GM12878 (cell line): ENCODE data around the gene MCM3AP. TPM values are rescaled to one million over a fixed set of nuclear protein-coding genes. Genes with fewer than 3 reads are reported as not detected.
A peak's percentile ranks its signal among the peaks of the same experiment; 100 is the strongest.

Experiments
- ATAC-seq: fragments of 200-7000 bp; cut with Tn5 transposase; 3 replicates; pipeline ENCODE4 v1.9.1; 2020; ENCODE audit warnings: mild to moderate bottlenecking, moderate library complexity
- BruUV-seq: library from RNA; stranded (reverse); fragments of 400-500 nt; replicated peaks from 2 replicates; lab custom pipeline; 2021; lab: Mats Ljungman, UMichigan
- CTCF ChIA-PET: fragments of 300-600 bp; sonication (Branson Sonifier 250); formaldehyde crosslinking; extraction: SDS; loops from one replicate; lab custom pipeline; 2021; ENCODE audit warnings: inconsistent platforms; lab: Yijun Ruan, JAX
- POLR2A ChIA-PET: fragments of 350-600 bp; formaldehyde crosslinking; extraction: SDS; loops from one replicate; lab custom pipeline; 2021; ENCODE audit warnings: inconsistent platforms; lab: Charles Lee
- RAD21 ChIA-PET: fragments of 300-600 bp; sonication (Branson Sonifier 250); formaldehyde crosslinking; loops from one replicate; lab custom pipeline; 2023; ENCODE audit warnings: antibody characterized with exemption; ENCODE audit not compliant: unreplicated experiment; lab: Charles Lee
- SMC1A ChIA-PET: fragments of 300-600 bp; sonication (Branson Sonifier 250); formaldehyde crosslinking; loops from one replicate; lab custom pipeline; 2023; ENCODE audit not compliant: unreplicated experiment, uncharacterized antibody; lab: Charles Lee
- DNase-seq: peaks from one replicate; pipeline ENCODE4 v3.0.0-alpha.2; 2011; ENCODE audit warnings: low read depth, low spot score
- FAIRE-seq: peaks from 3 replicates; lab custom pipeline; 2011; peaks lifted over from hg19 to GRCh38; lab: Jason Lieb, UNC
- H2AFZ ChIP-seq: 2 replicates; pipeline ENCODE4 v1.6.0; 2011; ENCODE audit warnings: low read depth, low read length, control low read depth; ENCODE audit not compliant: control insufficient read depth
- H3K27ac ChIP-seq: 2 replicates; pipeline ENCODE4 v1.5.1; 2011; ENCODE audit warnings: control low read depth; ENCODE audit not compliant: control insufficient read depth, insufficient read depth
- H3K27me3 ChIP-seq, 2 experiments: replicated peaks in 1 of 2; 2 replicates each; pipeline versions ENCODE4 v1.6.0 to v1.6.1; 2011; ENCODE audit warnings: low read length in 1 of 2; ENCODE audit not compliant: control insufficient read depth in 2 of 2, insufficient read depth in 2 of 2
- H3K36me3 ChIP-seq, 2 experiments: 2 replicates each; pipeline ENCODE4 v1.5.1; 2011; ENCODE audit warnings: low read length in 1 of 2; ENCODE audit not compliant: control insufficient read depth in 2 of 2, insufficient read depth in 2 of 2
- H3K4me1 ChIP-seq: 2 replicates; pipeline ENCODE4 v1.6.1; 2011; ENCODE audit warnings: mild to moderate bottlenecking, low read length, moderate library complexity, mixed read lengths; ENCODE audit not compliant: control insufficient read depth, insufficient read depth
- H3K4me2 ChIP-seq: 2 replicates; pipeline ENCODE4 v1.6.0; 2011; ENCODE audit warnings: control low read depth; ENCODE audit not compliant: control insufficient read depth, insufficient read depth
- H3K4me3 ChIP-seq: fragments of 200-600 bp; sonication (generic); 2 replicates; pipeline ENCODE4 v1.5.1; 2016
- H3K79me2 ChIP-seq: 2 replicates; pipeline ENCODE4 v1.6.0; 2011; ENCODE audit warnings: low read length; ENCODE audit not compliant: control insufficient read depth, insufficient read depth
- H3K9ac ChIP-seq: 2 replicates; pipeline ENCODE4 v1.8.0; 2011; ENCODE audit warnings: low read length, control low read depth, mixed read lengths; ENCODE audit not compliant: control insufficient read depth, insufficient read depth
- H3K9me3 ChIP-seq: replicated peaks from 3 replicates; pipeline ENCODE4 v1.5.1; 2011; ENCODE audit warnings: mild to moderate bottlenecking, low read length; ENCODE audit not compliant: control insufficient read depth, insufficient read depth
- H4K20me1 ChIP-seq: 2 replicates; pipeline ENCODE4 v1.6.0; 2011; ENCODE audit not compliant: control insufficient read depth, insufficient read depth
- ASH2L ChIP-seq: fragments of 300-600, 200-600 bp; sonication (generic); IDR thresholded peaks from 2 replicates; pipeline ENCODE4 v1.6.1; 2017; ENCODE audit warnings: low read depth, mild to moderate bottlenecking, borderline replicate concordance
- IKZF1 ChIP-seq: fragments of 450-650 bp; conservative IDR thresholded peaks from 2 replicates; pipeline ENCODE4 v1.6.1; 2017; ENCODE audit warnings: antibody characterized with exemption, mild to moderate bottlenecking
- NFIC ChIP-seq: IDR thresholded peaks from 2 replicates; pipeline ENCODE4 v1.6.1; 2012; ENCODE audit warnings: low read depth, mild to moderate bottlenecking, inconsistent platforms, low read length, moderate library complexity
- POLR2A ChIP-seq: IDR thresholded peaks from 2 replicates; pipeline ENCODE4 v1.6.1; 2011; ENCODE audit warnings: low read depth, mild to moderate bottlenecking, low read length
- POU2F2 ChIP-seq: IDR thresholded peaks from 3 replicates; pipeline ENCODE4 v1.6.1; 2011; ENCODE audit warnings: low read depth, mild to moderate bottlenecking, low read length, borderline replicate concordance
- RUNX3 ChIP-seq: IDR thresholded peaks from 2 replicates; pipeline ENCODE4 v1.6.1; 2012; ENCODE audit warnings: low read length, inconsistent platforms
- TARDBP ChIP-seq: IDR thresholded peaks from 2 replicates; pipeline ENCODE4 v1.6.1; 2016; ENCODE audit warnings: borderline replicate concordance
- TBL1XR1 ChIP-seq: IDR thresholded peaks from 2 replicates; pipeline ENCODE4 v1.6.1; 2012; ENCODE audit warnings: low read depth, low read length, improper control_type of control experiment
- ZBED1 ChIP-seq: IDR thresholded peaks from 2 replicates; pipeline ENCODE4 v1.6.1; 2016; ENCODE audit warnings: borderline replicate concordance
- WGBS: methylation state at CpG from one replicate; pipeline ENCODE4 v1.1.6; 2016; ENCODE audit warnings: low lambda C conversion rate; ENCODE audit not compliant: insufficient replicate concordance, insufficient coverage; ENCODE audit errors: missing lambda C conversion rate; 5-methylcytosine and 5-hydroxymethylcytosine counted together
- in situ Hi-C: fragments of 300-500 bp; cut with MboI; formaldehyde crosslinking; loops from 9 replicates; pipeline ENCODE4 v1.14.3; 2018; ENCODE audit warnings: mixed read lengths
- intact Hi-C: fragments of 100-400 bp; cut with micrococcal nuclease; formaldehyde crosslinking; loops from one replicate; pipeline ENCODE4 v1.14.2; 2022; ENCODE audit not compliant: unreplicated experiment
- polyA plus RNA-seq, 11 experiments: library from polyadenylated mRNA; depleted of rRNA in 4 of 11; unstranded in 6 of 11; stranded (reverse) in 5 of 11; fragments of >200 nt; fragmentation: Nextera tagmentation in 4 of 11; fragmentation: Illumina TruSeq in 1 of 11; extraction: Ambion mirVana in 4 of 11; extraction: Trizol in 1 of 11; gene quantifications; 1 replicate in 1 of 11; 2 replicates in 10 of 11; pipeline versions ENCODE4 v1.2.1 to v1.2.3, GENCODE V29; 2011 to 2016; ENCODE audit warnings: inconsistent platforms in 2 of 11, missing spikeins in 2 of 11, low read depth in 1 of 11
- total RNA-seq, 4 experiments: library from RNA; depleted of rRNA in 3 of 4; stranded (reverse); fragments of >200 nt in 3 of 4; fragmentation: Illumina TruSeq in 1 of 4; extraction: Trizol in 1 of 4; gene quantifications; 2 replicates each; pipeline versions ENCODE4 v1.2.1 to v1.2.3, GENCODE V29; 2013 to 2021
- TF ChIP-seq, protein P1 (sequence below): fragments of 450-650 bp; IDR thresholded peaks from 2 replicates; pipeline ENCODE4 v1.6.1; 2016; ENCODE audit warnings: mild to moderate bottlenecking, moderate library complexity, borderline replicate concordance
- TF ChIP-seq, protein P2 (sequence below), 3 experiments: IDR thresholded peaks in 2 of 3; conservative IDR thresholded peaks in 1 of 3; 2 replicates each; pipeline ENCODE4 v1.5.1; 2011; ENCODE audit warnings: low read depth in 3 of 3, low read length in 3 of 3, mild to moderate bottlenecking in 3 of 3, control low read depth in 2 of 3, moderate library complexity in 2 of 3, inconsistent platforms in 1 of 3, mixed read lengths in 1 of 3; ENCODE audit not compliant: control insufficient read depth in 2 of 3, insufficient read depth in 1 of 3; ENCODE audit errors: extremely low read depth in 1 of 3
- TF ChIP-seq, protein P3 (sequence below): fragments of 450-650 bp; IDR thresholded peaks from 2 replicates; pipeline ENCODE4 v1.6.1; 2017; ENCODE audit warnings: mild to moderate bottlenecking, moderate library complexity

MCM3AP gene
- total and polyA plus RNA-seq, 10 of the 15 experiments (the other 5 are each of a cell fraction or from before 2014, with no cell fraction given): 6.1 to 95.7 (median 47.0) TPM

DNA sequence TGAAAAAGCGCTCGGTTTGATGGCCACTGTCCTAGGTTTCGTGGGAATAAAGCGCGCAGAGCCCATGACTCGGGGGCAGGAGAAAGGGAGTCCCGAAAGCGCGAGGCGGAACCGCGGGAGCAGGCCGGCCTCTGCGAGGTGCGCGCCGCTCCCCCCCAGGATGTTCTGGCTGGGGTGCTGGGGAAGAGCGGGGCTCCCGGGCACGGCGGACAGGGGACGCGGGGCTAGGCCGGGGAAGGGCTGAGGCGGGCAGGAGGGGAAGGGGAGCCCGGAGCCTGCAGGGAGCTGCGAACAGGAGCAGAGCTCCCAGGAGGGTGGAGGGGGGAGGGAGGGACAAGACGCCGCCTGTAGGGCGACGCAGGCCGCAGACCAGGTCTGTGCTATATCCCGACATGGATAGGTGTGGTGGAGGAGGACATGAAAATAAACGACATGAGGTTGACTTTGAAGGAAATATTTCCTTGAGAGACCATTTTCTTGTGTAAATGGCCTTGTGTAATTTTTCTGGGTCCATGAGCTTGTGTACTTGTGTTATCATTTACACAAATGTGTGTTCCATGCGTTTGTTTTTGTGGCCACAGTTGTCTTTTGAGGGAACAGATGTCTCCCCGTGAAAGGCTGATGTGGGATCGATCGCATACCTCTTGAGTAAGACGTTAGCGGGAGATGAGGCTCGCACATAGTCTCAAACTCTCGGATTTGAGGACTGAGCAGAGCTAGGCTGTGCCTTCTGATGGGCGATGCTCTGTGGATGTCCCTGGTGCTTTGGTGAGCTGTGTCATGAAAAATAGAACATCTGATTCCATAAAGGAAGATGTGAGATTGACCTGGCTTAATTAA, 39.9 kb upstream of the MCM3AP start:
- FAIRE-seq: no peak
- Histone ChIP-seq H3K27ac (peak overlapping the region; percentile 65), H3K9ac (peak overlapping the region; percentile 80), H3K27me3 (no peaks in the 10 kb centered on the region), H3K4me2 (peak overlapping the region; percentile 62), H4K20me1 (no peaks in the 10 kb centered on the region), H3K9me3 (no peaks in the 10 kb centered on the region), H2AFZ (peak overlapping the region; percentile 78), H3K79me2 (peaks cover 55% of the 10 kb centered on the region), H3K36me3 (peaks cover 2 to 7% of the 10 kb centered on the region in 2 experiments), H3K4me3 (peak overlapping the region; percentile 88), H3K4me1 (peaks cover 5% of the 10 kb centered on the region)
- ChIA-PET RAD21 (interaction anchor here (0.7 to 2.6 kb wide), 11 partner anchors 13 to 283 kb away, joined by 3 to 17 read pairs (median 4); partner anchors contain the start of genes MCM3AP and YBEY), CTCF (interaction anchor here (0.6 to 1.9 kb wide), 20 partner anchors 13 to 654 kb away, joined by 3 to 23 read pairs (median 4); partner anchors contain the start of genes MCM3AP and YBEY), POLR2A (interaction anchor here (0.6 to 1.4 kb wide), 5 partner anchors 37 to 133 kb away, joined by 3 to 7 read pairs (median 7); partner anchors contain the start of genes DIP2A and LSS), SMC1A (interaction anchor here (0.6 to 1.7 kb wide), 19 partner anchors 10 to 234 kb away, joined by 3 to 12 read pairs (median 4); partner anchors contain the start of genes DIP2A, MCM3AP and YBEY)
- WGBS: 6% methylated on average over 34 of the region's 43 CpGs
- no TSS peak for BruUV-seq
- intact Hi-C loops: no loop called here
- peak; percentile 36 for ATAC-seq
- no peak for DNase-seq
- in situ Hi-C loops: no loop called here
- TF ChIP-seq, protein P1, sequence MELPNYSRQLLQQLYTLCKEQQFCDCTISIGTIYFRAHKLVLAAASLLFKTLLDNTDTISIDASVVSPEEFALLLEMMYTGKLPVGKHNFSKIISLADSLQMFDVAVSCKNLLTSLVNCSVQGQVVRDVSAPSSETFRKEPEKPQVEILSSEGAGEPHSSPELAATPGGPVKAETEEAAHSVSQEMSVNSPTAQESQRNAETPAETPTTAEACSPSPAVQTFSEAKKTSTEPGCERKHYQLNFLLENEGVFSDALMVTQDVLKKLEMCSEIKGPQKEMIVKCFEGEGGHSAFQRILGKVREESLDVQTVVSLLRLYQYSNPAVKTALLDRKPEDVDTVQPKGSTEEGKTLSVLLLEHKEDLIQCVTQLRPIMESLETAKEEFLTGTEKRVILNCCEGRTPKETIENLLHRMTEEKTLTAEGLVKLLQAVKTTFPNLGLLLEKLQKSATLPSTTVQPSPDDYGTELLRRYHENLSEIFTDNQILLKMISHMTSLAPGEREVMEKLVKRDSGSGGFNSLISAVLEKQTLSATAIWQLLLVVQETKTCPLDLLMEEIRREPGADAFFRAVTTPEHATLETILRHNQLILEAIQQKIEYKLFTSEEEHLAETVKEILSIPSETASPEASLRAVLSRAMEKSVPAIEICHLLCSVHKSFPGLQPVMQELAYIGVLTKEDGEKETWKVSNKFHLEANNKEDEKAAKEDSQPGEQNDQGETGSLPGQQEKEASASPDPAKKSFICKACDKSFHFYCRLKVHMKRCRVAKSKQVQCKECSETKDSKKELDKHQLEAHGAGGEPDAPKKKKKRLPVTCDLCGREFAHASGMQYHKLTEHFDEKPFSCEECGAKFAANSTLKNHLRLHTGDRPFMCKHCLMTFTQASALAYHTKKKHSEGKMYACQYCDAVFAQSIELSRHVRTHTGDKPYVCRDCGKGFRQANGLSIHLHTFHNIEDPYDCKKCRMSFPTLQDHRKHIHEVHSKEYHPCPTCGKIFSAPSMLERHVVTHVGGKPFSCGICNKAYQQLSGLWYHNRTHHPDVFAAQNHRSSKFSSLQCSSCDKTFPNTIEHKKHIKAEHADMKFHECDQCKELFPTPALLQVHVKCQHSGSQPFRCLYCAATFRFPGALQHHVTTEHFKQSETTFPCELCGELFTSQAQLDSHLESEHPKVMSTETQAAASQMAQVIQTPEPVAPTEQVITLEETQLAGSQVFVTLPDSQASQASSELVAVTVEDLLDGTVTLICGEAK: no peak
- 0 out of 2 replicates have a peak, but pooled peaks have one; percentile 13 for TF ChIP-seq POLR2A
- no peak for TF ChIP-seq NFIC
- no peak for TF ChIP-seq TARDBP
- TF ChIP-seq ASH2L: no peak
- peak; percentile 20; the same call in 1 of the 2 replicates for TF ChIP-seq RUNX3
- TF ChIP-seq POU2F2: no peak
- peak; percentile 75; the same call in 1 of the 2 replicates for TF ChIP-seq ZBED1
- no peak for TF ChIP-seq TBL1XR1
- TF ChIP-seq, protein P2, sequence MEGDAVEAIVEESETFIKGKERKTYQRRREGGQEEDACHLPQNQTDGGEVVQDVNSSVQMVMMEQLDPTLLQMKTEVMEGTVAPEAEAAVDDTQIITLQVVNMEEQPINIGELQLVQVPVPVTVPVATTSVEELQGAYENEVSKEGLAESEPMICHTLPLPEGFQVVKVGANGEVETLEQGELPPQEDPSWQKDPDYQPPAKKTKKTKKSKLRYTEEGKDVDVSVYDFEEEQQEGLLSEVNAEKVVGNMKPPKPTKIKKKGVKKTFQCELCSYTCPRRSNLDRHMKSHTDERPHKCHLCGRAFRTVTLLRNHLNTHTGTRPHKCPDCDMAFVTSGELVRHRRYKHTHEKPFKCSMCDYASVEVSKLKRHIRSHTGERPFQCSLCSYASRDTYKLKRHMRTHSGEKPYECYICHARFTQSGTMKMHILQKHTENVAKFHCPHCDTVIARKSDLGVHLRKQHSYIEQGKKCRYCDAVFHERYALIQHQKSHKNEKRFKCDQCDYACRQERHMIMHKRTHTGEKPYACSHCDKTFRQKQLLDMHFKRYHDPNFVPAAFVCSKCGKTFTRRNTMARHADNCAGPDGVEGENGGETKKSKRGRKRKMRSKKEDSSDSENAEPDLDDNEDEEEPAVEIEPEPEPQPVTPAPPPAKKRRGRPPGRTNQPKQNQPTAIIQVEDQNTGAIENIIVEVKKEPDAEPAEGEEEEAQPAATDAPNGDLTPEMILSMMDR (IDR thresholded peaks at IDR 0.05 in 2 of 3, conservative IDR thresholded peaks at IDR 0.05 in 1 of 3; ENCODE audit: control insufficient read depth in 2 of 3, extremely low read depth in 1 of 3, insufficient read depth in 1 of 3, low read depth in 3 of 3, low read length in 3 of 3): peak in 2 of 3 experiments; percentile 31 to 32; a peak in 3 of 6 replicates
- TF ChIP-seq, protein P3, sequence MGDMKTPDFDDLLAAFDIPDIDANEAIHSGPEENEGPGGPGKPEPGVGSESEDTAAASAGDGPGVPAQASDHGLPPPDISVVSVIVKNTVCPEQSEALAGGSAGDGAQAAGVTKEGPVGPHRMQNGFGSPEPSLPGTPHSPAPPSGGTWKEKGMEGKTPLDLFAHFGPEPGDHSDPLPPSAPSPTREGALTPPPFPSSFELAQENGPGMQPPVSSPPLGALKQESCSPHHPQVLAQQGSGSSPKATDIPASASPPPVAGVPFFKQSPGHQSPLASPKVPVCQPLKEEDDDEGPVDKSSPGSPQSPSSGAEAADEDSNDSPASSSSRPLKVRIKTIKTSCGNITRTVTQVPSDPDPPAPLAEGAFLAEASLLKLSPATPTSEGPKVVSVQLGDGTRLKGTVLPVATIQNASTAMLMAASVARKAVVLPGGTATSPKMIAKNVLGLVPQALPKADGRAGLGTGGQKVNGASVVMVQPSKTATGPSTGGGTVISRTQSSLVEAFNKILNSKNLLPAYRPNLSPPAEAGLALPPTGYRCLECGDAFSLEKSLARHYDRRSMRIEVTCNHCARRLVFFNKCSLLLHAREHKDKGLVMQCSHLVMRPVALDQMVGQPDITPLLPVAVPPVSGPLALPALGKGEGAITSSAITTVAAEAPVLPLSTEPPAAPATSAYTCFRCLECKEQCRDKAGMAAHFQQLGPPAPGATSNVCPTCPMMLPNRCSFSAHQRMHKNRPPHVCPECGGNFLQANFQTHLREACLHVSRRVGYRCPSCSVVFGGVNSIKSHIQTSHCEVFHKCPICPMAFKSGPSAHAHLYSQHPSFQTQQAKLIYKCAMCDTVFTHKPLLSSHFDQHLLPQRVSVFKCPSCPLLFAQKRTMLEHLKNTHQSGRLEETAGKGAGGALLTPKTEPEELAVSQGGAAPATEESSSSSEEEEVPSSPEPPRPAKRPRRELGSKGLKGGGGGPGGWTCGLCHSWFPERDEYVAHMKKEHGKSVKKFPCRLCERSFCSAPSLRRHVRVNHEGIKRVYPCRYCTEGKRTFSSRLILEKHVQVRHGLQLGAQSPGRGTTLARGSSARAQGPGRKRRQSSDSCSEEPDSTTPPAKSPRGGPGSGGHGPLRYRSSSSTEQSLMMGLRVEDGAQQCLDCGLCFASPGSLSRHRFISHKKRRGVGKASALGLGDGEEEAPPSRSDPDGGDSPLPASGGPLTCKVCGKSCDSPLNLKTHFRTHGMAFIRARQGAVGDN: no peak
- TF ChIP-seq IKZF1: peak; percentile 40; the same call in 1 of the 2 replicates
